ENCODE results near the gene ZNF831.

GRCh38 chr20:59269411-59270025 lies 105.9 kb downstream of the ZNF831 start:
- TF ChIP-seq E2F5 (CRISPR knock-in tag; IDR thresholded peaks at IDR 0.05) (no peak), CTCF (IDR thresholded peaks at IDR 0.05) (no peak), NFE2L1 (CRISPR knock-in tag; IDR thresholded peaks at IDR 0.05) (no peak), USF2 (CRISPR knock-in tag; IDR thresholded peaks at IDR 0.05) (no peak), GABPB1 (CRISPR knock-in tag; IDR thresholded peaks at IDR 0.05) (no peak)

All from WTC11 (cell line).